ENCODE measurements around the gene PALD1. TPM values are rescaled to one million over a fixed set of nuclear protein-coding genes. Genes with fewer than 3 reads are reported as not detected.
A peak's percentile ranks its signal among the peaks of the same experiment; 100 is the strongest.

The PALD1 gene
- total RNA-seq = 1 to 10 TPM; 4.4 to 8.3 TPM
- long read RNA-seq, full-length matches to known transcripts = 2 of 13 reads
- long read RNA-seq, partial matches to known transcripts = 2 of 13 reads
- long read RNA-seq, other reads (novel, unspliced or antisense) = 9 of 13 reads

GRCh38 chr10:70478191-70479164, at the start of gene PALD1:
PALD1 (plus strand) TSS chr10:70478767; CDS start chr10:70525952, 47,185 bp downstream.
- intact Hi-C loops (cut with DNase I) = no loop called here
- peak; percentile 62 to 72 for ATAC-seq
- peak; percentile 87 for DNase-seq

GRCh38 chr10:70430493-70431445, 47.8 kb upstream of the PALD1 start:
- intact Hi-C loops (cut with DNase I) = no loop called here
- peak; percentile 72 to 87 for ATAC-seq
- peak; percentile 67 for DNase-seq

- ATAC-seq = peak; percentile 25 to 60
- peak; percentile 51 for DNase-seq
- intact Hi-C loops (cut with DNase I) = no loop called here
Observed at GRCh38 chr10:70432101-70432500, 46.5 kb upstream of the PALD1 start.

- DNase-seq (no peak), ATAC-seq (no peak)
- intact Hi-C loops (cut with DNase I) = no loop called here
Observed at GRCh38 chr10:70432561-70433263, 45.9 kb upstream of the PALD1 start.

- ATAC-seq (peak; percentile 21 to 42), DNase-seq (no peak)
- intact Hi-C loops (cut with DNase I) = no loop called here
Observed at GRCh38 chr10:70433581-70434280, 44.8 kb upstream of the PALD1 start.

- DNase-seq = no peak
- intact Hi-C loops (cut with DNase I) = no loop called here
- no peak for ATAC-seq
Observed at GRCh38 chr10:70435241-70436085, 43.1 kb upstream of the PALD1 start.

- intact Hi-C loops (cut with DNase I) = no loop called here
- ATAC-seq (no peak), DNase-seq (no peak)
Observed at GRCh38 chr10:70437721-70438120, 40.8 kb upstream of the PALD1 start.

- ATAC-seq (peak; percentile 11 to 15), DNase-seq (no peak)
- intact Hi-C loops (cut with DNase I) = no loop called here
Observed at GRCh38 chr10:70440296-70441160, 38.0 kb upstream of the PALD1 start.

- ATAC-seq = peak; percentile 12 to 17
- intact Hi-C loops (cut with DNase I) = no loop called here
- no peak for DNase-seq
Observed at GRCh38 chr10:70441161-70441894, 37.2 kb upstream of the PALD1 start, which contains the start of gene NODAL. NODAL (minus strand) TSS chr10:70441681; CDS start chr10:70441667, 14 bp downstream.

- intact Hi-C loops (cut with DNase I) = no loop called here
- DNase-seq = no peak
- ATAC-seq = no peak
Observed at GRCh38 chr10:70441895-70442309, 36.7 kb upstream of the PALD1 start.

GRCh38 chr10:70442332-70442988, 36.1 kb upstream of the PALD1 start:
- DNase-seq (no peak), ATAC-seq (no peak)
- intact Hi-C loops (cut with DNase I) = no loop called here

GRCh38 chr10:70444744-70445143, 33.8 kb upstream of the PALD1 start:
- intact Hi-C loops (cut with DNase I) = no loop called here
- ATAC-seq (no peak), DNase-seq (no peak)

GRCh38 chr10:70445718-70446657, 32.6 kb upstream of the PALD1 start:
- ATAC-seq (peak; percentile 39 to 70), DNase-seq (no peak)
- intact Hi-C loops (cut with DNase I) = no loop called here

GRCh38 chr10:70448236-70448635, 30.3 kb upstream of the PALD1 start:
- no peak for ATAC-seq
- intact Hi-C loops (cut with DNase I) = no loop called here
- no peak for DNase-seq

Data from left cardiac atrium (tissue), 4 donors.